CD14-positive monocyte (primary cell): ENCODE data around the gene MAMLD1. TPM values are rescaled to one million over a fixed set of nuclear protein-coding genes. Genes with fewer than 3 reads are reported as not detected.

ENCODE experiments used
- DNase-seq, 3 donors: peaks; one replicate each; pipeline ENCODE4 v3.0.0-alpha.2; 2011 to 2022
- H2AFZ ChIP-seq: 2 replicates; pipeline ENCODE4 v1.6.0; 2012; ENCODE audit warnings: mild to moderate bottlenecking, low read depth, low read length, inconsistent platforms; ENCODE audit not compliant: insufficient read depth, poor library complexity, severe bottlenecking
- H3K27ac ChIP-seq, 2 donors: 1 replicate in 1 of 2; 2 replicates in 1 of 2; pipeline ENCODE4 v1.5.1; 2012 to 2013; ENCODE audit warnings: low read length in 2 of 2, control low read depth in 1 of 2, inconsistent platforms in 1 of 2, low read depth in 1 of 2, mild to moderate bottlenecking in 1 of 2
- H3K27me3 ChIP-seq, 2 donors: one replicate each; pipeline versions ENCODE4 v1.6.0 to v1.6.1; 2011 to 2013; ENCODE audit warnings: low read length in 2 of 2; ENCODE audit not compliant: control insufficient read depth in 2 of 2, insufficient read depth in 2 of 2
- H3K36me3 ChIP-seq, 2 donors: replicated peaks in 1 of 2; 1 replicate in 1 of 2; 2 replicates in 1 of 2; pipeline versions ENCODE4 v1.5.1 to v1.6.1; 2012 to 2013; ENCODE audit warnings: low read length in 2 of 2, control low read depth in 1 of 2, inconsistent platforms in 1 of 2, mild to moderate bottlenecking in 1 of 2; ENCODE audit not compliant: insufficient read depth in 2 of 2, control insufficient read depth in 1 of 2
- H3K4me1 ChIP-seq, 2 donors: 1 replicate in 1 of 2; 2 replicates in 1 of 2; pipeline versions ENCODE4 v1.5.1 to v1.6.1; 2012 to 2013; ENCODE audit warnings: low read length in 2 of 2, control low read depth in 1 of 2, inconsistent platforms in 1 of 2, mild to moderate bottlenecking in 1 of 2, moderate library complexity in 1 of 2; ENCODE audit not compliant: insufficient read depth in 2 of 2, control insufficient read depth in 1 of 2
- H3K4me2 ChIP-seq: replicated peaks from 2 replicates; pipeline ENCODE3; 2012; ENCODE audit warnings: low read length, moderate library complexity, mild to moderate bottlenecking; ENCODE audit not compliant: poor library complexity, severe bottlenecking; ENCODE audit errors: extremely low read depth
- H3K4me3 ChIP-seq, 3 experiments: fragments of 200-600 bp in 1 of 3; sonication (generic) in 1 of 3; replicated peaks in 1 of 3; 1 replicate in 2 of 3; 2 replicates in 1 of 3; pipeline ENCODE4 v1.5.1; 2011 to 2013; ENCODE audit warnings: low read length in 3 of 3, mild to moderate bottlenecking in 3 of 3, control low read depth in 2 of 3, low read depth in 2 of 3, inconsistent platforms in 1 of 3, moderate library complexity in 1 of 3
- H3K79me2 ChIP-seq: 2 replicates; pipeline ENCODE4 v1.6.0; 2012; ENCODE audit warnings: mild to moderate bottlenecking, control low read depth, inconsistent platforms, low read length, moderate library complexity; ENCODE audit not compliant: insufficient read depth
- H3K9ac ChIP-seq: 2 replicates; pipeline ENCODE4 v1.6.0; 2017; ENCODE audit warnings: low read length, mild to moderate bottlenecking; ENCODE audit not compliant: insufficient read depth, poor library complexity, severe bottlenecking
- H3K9me3 ChIP-seq, 2 donors: replicated peaks in 1 of 2; 1 replicate in 1 of 2; 2 replicates in 1 of 2; pipeline versions ENCODE4 v1.5.1 to v1.6.1; 2012 to 2013; ENCODE audit warnings: low read length in 2 of 2, control low read depth in 1 of 2; ENCODE audit not compliant: control insufficient read depth in 1 of 2, insufficient read depth in 1 of 2
- H4K20me1 ChIP-seq: 2 replicates; pipeline ENCODE4 v1.6.0; 2012; ENCODE audit warnings: mild to moderate bottlenecking, low read length, control low read depth, moderate library complexity; ENCODE audit not compliant: insufficient read depth
- H3K27ac Mint-ChIP-seq, 7 donors: one replicate each; pipeline ENCODE4 v1.8.0; 2020; ENCODE audit warnings: mild to moderate bottlenecking in 7 of 7, mixed read lengths in 7 of 7, moderate library complexity in 6 of 7, inconsistent platforms in 2 of 7
- H3K27me3 Mint-ChIP-seq, 3 donors: one replicate each; pipeline ENCODE4 v1.8.0; 2021 to 2022; ENCODE audit warnings: low read depth in 3 of 3, mild to moderate bottlenecking in 3 of 3, mixed read lengths in 3 of 3, moderate library complexity in 3 of 3, inconsistent platforms in 1 of 3
- H3K36me3 Mint-ChIP-seq, 2 donors: one replicate each; pipeline ENCODE4 v1.8.0; 2020; ENCODE audit warnings: mixed read lengths in 2 of 2, inconsistent platforms in 1 of 2, mild to moderate bottlenecking in 1 of 2
- H3K4me1 Mint-ChIP-seq: one replicate; pipeline ENCODE4 v1.8.0; 2020; ENCODE audit warnings: mild to moderate bottlenecking, mixed read lengths
- H3K4me3 Mint-ChIP-seq, 2 donors: one replicate each; pipeline ENCODE4 v1.8.0; 2020; ENCODE audit warnings: mild to moderate bottlenecking in 2 of 2, mixed read lengths in 2 of 2, moderate library complexity in 1 of 2
- H3K9me3 Mint-ChIP-seq, 7 donors: one replicate each; pipeline ENCODE4 v1.8.0; 2020 to 2022; ENCODE audit warnings: mixed read lengths in 7 of 7, mild to moderate bottlenecking in 6 of 7, moderate library complexity in 6 of 7, inconsistent platforms in 2 of 7
- CTCF ChIP-seq: fragments of 200-600 bp; IDR thresholded peaks from one replicate; pipeline ENCODE4 v1.8.0; 2022; ENCODE audit warnings: antibody characterized with exemption, mild to moderate bottlenecking
- WGBS: methylation state at CpG from one replicate; pipeline ENCODE4 v1.1.5; 2013; ENCODE audit warnings: missing lambda C conversion rate; ENCODE audit not compliant: insufficient coverage; 5-methylcytosine and 5-hydroxymethylcytosine counted together
- intact Hi-C, 2 donors: fragments of 100-400 bp; cut with micrococcal nuclease; formaldehyde crosslinking; loops; one replicate each; pipeline versions ENCODE4 v1.15.0 to v1.15.1; 2023
- polyA plus RNA-seq, 3 donors: library from polyadenylated mRNA; depleted of rRNA in 1 of 3; unstranded in 2 of 3; stranded (reverse) in 1 of 3; fragments of 300-500 nt in 2 of 3; fragments of >200 nt in 1 of 3; fragmentation: Illumina TruSeq in 2 of 3; gene quantifications; 1 replicate in 2 of 3; 2 replicates in 1 of 3; pipeline ENCODE4 v1.2.3, GENCODE V29; 2012 to 2021

The MAMLD1 gene
- polyA plus RNA-seq, 3 donors, result not detected

- no CpG with 5 or more reads among the region's 2 CpGs for WGBS
- DNase-seq, result no peak
- peaks cover 4 to 15% (median 13%) of the 10 kb centered on the region in 7 donors for H3K9me3 Mint-ChIP-seq
These were observed 75.0 kb downstream of the MAMLD1 start for GRCh38 chrX:150438165-150438564.

GRCh38 chrX:150446151-150446550 is 83.0 kb downstream of the MAMLD1 start:
- Histone ChIP-seq H3K4me2 (peak overlapping the region; percentile 5), H3K4me3 (no peak overlapping the region), H4K20me1 (no peaks in the 10 kb centered on the region), H3K27ac (no peak overlapping the region), H3K9ac (no peak overlapping the region), H3K36me3 (no peaks in the 10 kb centered on the region), H3K4me1 (peaks cover 29 to 30% of the 10 kb centered on the region in 2 donors), H3K27me3 (no peaks in the 10 kb centered on the region), H3K9me3 (no peaks in the 10 kb centered on the region), H2AFZ (no peak overlapping the region), H3K79me2 (no peaks in the 10 kb centered on the region)
- Mint-ChIP-seq H3K4me1 (peaks cover 35% of the 10 kb centered on the region), H3K36me3 (no peaks in the 10 kb centered on the region), H3K9me3 (peaks cover 0 to 2% (median 0%) of the 10 kb centered on the region in 7 donors), H3K4me3 (peak overlapping the region in 1 of 2 donors; percentile 35), H3K27me3 (no peaks in the 10 kb centered on the region), H3K27ac (no peak overlapping the region)
- no CpG with 5 or more reads among the region's 2 CpGs for WGBS
- DNase-seq, result peak in 2 of 3 donors; percentile 15 to 19
- intact Hi-C loops, result no loop called here
- no peak for TF ChIP-seq CTCF

More at GRCh38 chrX:150438165-150438564, 75.0 kb downstream of the MAMLD1 start:
- Histone ChIP-seq H3K9me3 (peaks cover 0 to 4% of the 10 kb centered on the region in 2 donors), H3K79me2 (no peaks in the 10 kb centered on the region), H3K4me1 (no peaks in the 10 kb centered on the region), H3K4me2 (no peak overlapping the region), H3K36me3 (no peaks in the 10 kb centered on the region), H3K4me3 (no peak overlapping the region), H2AFZ (no peak overlapping the region), H3K27me3 (no peaks in the 10 kb centered on the region), H4K20me1 (no peaks in the 10 kb centered on the region), H3K9ac (no peak overlapping the region), H3K27ac (no peak overlapping the region)
- Mint-ChIP-seq H3K36me3 (no peaks in the 10 kb centered on the region), H3K4me1 (no peaks in the 10 kb centered on the region), H3K4me3 (no peak overlapping the region), H3K27me3 (peaks cover 0 to 4% (median 2%) of the 10 kb centered on the region in 3 donors), H3K27ac (no peak overlapping the region)
- intact Hi-C loops, result no loop called here
- TF ChIP-seq CTCF, result no peak
